H1 (cell line): ENCODE data around the gene TMC3. TPM values are rescaled to one million over a fixed set of nuclear protein-coding genes. Genes with fewer than 3 reads are reported as not detected.

ENCODE experiments used
- CTCF ChIA-PET: fragments of 300-600 bp; sonication (Branson Sonifier 250); formaldehyde crosslinking; loops from one replicate; lab custom pipeline; 2021; ENCODE audit not compliant: partially characterized antibody; lab: Charles Lee
- POLR2A ChIA-PET: fragments of 300-600 bp; sonication (Branson Sonifier 250); formaldehyde crosslinking; loops from one replicate; lab custom pipeline; 2021; ENCODE audit warnings: inconsistent platforms; ENCODE audit not compliant: partially characterized antibody; lab: Charles Lee
- DNase-seq, 2 experiments: peaks; one replicate each; pipeline versions ENCODE4 v3.0.0 to v3.0.0-alpha.2; 2010 to 2022; ENCODE audit warnings: low spot score in 2 of 2, low read depth in 1 of 2, mixed read lengths in 1 of 2
- FAIRE-seq: peaks from 2 replicates; lab custom pipeline; 2011; peaks lifted over from hg19 to GRCh38; lab: Jason Lieb, UNC
- H2AFZ ChIP-seq: 2 replicates; pipeline ENCODE4 v1.8.1; 2012; ENCODE audit warnings: low read length, inconsistent platforms
- H2AK5ac ChIP-seq: 2 replicates; pipeline ENCODE4 v1.6.1; 2013; ENCODE audit warnings: low read depth, low read length
- H2BK120ac ChIP-seq: replicated peaks from 2 replicates; pipeline ENCODE3; 2013; ENCODE audit warnings: low read depth, low read length, inconsistent platforms
- H2BK12ac ChIP-seq: 2 replicates; pipeline ENCODE4 v1.6.1; 2013; ENCODE audit warnings: low read depth, low read length
- H2BK15ac ChIP-seq: 2 replicates; pipeline ENCODE4 v1.6.1; 2013; ENCODE audit warnings: low read length
- H2BK20ac ChIP-seq: 2 replicates; pipeline ENCODE4 v1.6.1; 2013; ENCODE audit warnings: low read length
- H2BK5ac ChIP-seq: 2 replicates; pipeline ENCODE4 v1.6.1; 2013; ENCODE audit warnings: low read depth, low read length
- H3K14ac ChIP-seq: 2 replicates; pipeline ENCODE4 v1.6.1; 2013; ENCODE audit warnings: inconsistent platforms; ENCODE audit not compliant: insufficient read length
- H3K18ac ChIP-seq: 2 replicates; pipeline ENCODE4 v1.6.1; 2013; ENCODE audit warnings: low read length; ENCODE audit errors: extremely low read depth
- H3K23ac ChIP-seq: 2 replicates; pipeline ENCODE4 v1.6.1; 2013; ENCODE audit warnings: inconsistent platforms; ENCODE audit not compliant: insufficient read length
- H3K23me2 ChIP-seq: 2 replicates; pipeline ENCODE4 v1.6.1; 2013; ENCODE audit warnings: low read depth, low read length
- H3K27ac ChIP-seq: 2 replicates; pipeline ENCODE4 v1.6.1; 2011; ENCODE audit warnings: low read depth, low read length, inconsistent platforms
- H3K27me3 ChIP-seq, 4 experiments: replicated peaks in 1 of 4; 1 replicate in 1 of 4; 2 replicates in 3 of 4; pipeline versions ENCODE4 v1.6.1 to v1.8.1; 2011 to 2013; ENCODE audit warnings: low read length in 3 of 4, mild to moderate bottlenecking in 3 of 4, inconsistent platforms in 2 of 4, mixed read lengths in 2 of 4, moderate library complexity in 1 of 4; ENCODE audit not compliant: control insufficient read depth in 3 of 4, insufficient read depth in 3 of 4; ENCODE audit errors: extremely low read depth in 1 of 4
- H3K36me3 ChIP-seq, 4 experiments: 2 replicates each; pipeline versions ENCODE4 v1.6.1 to v1.8.1; 2011 to 2013; ENCODE audit warnings: mild to moderate bottlenecking in 4 of 4, low read length in 3 of 4, moderate library complexity in 2 of 4, control low read depth in 1 of 4, inconsistent platforms in 1 of 4; ENCODE audit not compliant: insufficient read depth in 4 of 4, control insufficient read depth in 2 of 4
- H3K4ac ChIP-seq: replicated peaks from 2 replicates; pipeline ENCODE3; 2013; ENCODE audit warnings: low read length, low read depth, mixed read lengths, inconsistent platforms; ENCODE audit not compliant: insufficient read length
- H3K4me1 ChIP-seq, 4 experiments: replicated peaks in 1 of 4; 1 replicate in 1 of 4; 2 replicates in 3 of 4; pipeline versions ENCODE4 v1.6.1 to v1.8.1; 2011 to 2013; ENCODE audit warnings: low read length in 3 of 4, inconsistent platforms in 2 of 4, mixed read lengths in 1 of 4; ENCODE audit not compliant: insufficient read depth in 4 of 4, control insufficient read depth in 3 of 4
- H3K4me2 ChIP-seq, 2 experiments: 2 replicates each; pipeline versions ENCODE4 v1.6.1 to v1.8.1; 2011 to 2013; ENCODE audit warnings: low read depth in 2 of 2, low read length in 2 of 2, control low read depth in 1 of 2, inconsistent platforms in 1 of 2, mild to moderate bottlenecking in 1 of 2; ENCODE audit not compliant: insufficient read depth in 1 of 2
- H3K4me3 ChIP-seq, 4 experiments: fragments of 200-600, 300-600 bp in 1 of 4; sonication (generic), shearing (Covaris generic), sonication (Bioruptor Twin) in 1 of 4; 2 replicates each; pipeline versions ENCODE4 v1.5.1 to v1.8.1; 2011 to 2016; ENCODE audit warnings: low read length in 4 of 4, low read depth in 3 of 4, control low read depth in 2 of 4, inconsistent platforms in 2 of 4, mild to moderate bottlenecking in 2 of 4, mixed read lengths in 1 of 4, moderate library complexity in 1 of 4; ENCODE audit not compliant: insufficient read depth in 2 of 4; ENCODE audit errors: extremely low read depth in 1 of 4
- H3K56ac ChIP-seq: replicated peaks from 2 replicates; pipeline ENCODE3; 2013; ENCODE audit warnings: low read depth, mild to moderate bottlenecking, mixed read lengths, low read length, inconsistent platforms; ENCODE audit not compliant: insufficient read length
- H3K79me1 ChIP-seq: 2 replicates; pipeline ENCODE4 v1.6.1; 2013; ENCODE audit warnings: low read depth, low read length, control low read depth
- H3K79me2 ChIP-seq, 2 experiments: 2 replicates each; pipeline versions ENCODE4 v1.6.1 to v1.8.1; 2012 to 2013; ENCODE audit warnings: low read length in 2 of 2, mild to moderate bottlenecking in 2 of 2, inconsistent platforms in 1 of 2; ENCODE audit not compliant: insufficient read depth in 2 of 2, control insufficient read depth in 1 of 2
- H3K9ac ChIP-seq, 4 experiments: replicated peaks in 1 of 4; 1 replicate in 1 of 4; 2 replicates in 3 of 4; pipeline versions ENCODE4 v1.6.1 to v1.8.1; 2011 to 2013; ENCODE audit warnings: low read depth in 3 of 4, low read length in 3 of 4, control low read depth in 2 of 4, mild to moderate bottlenecking in 2 of 4, moderate library complexity in 2 of 4, inconsistent platforms in 1 of 4; ENCODE audit errors: extremely low read depth in 1 of 4
- H3K9me3 ChIP-seq, 2 experiments: 2 replicates each; pipeline versions ENCODE4 v1.6.1 to v1.8.1; 2012 to 2013; ENCODE audit warnings: mild to moderate bottlenecking in 2 of 2, moderate library complexity in 2 of 2, control low read depth in 1 of 2, inconsistent platforms in 1 of 2, low read depth in 1 of 2, low read length in 1 of 2, mixed read lengths in 1 of 2; ENCODE audit not compliant: insufficient read depth in 2 of 2
- H4K20me1 ChIP-seq, 2 experiments: replicated peaks in 1 of 2; 2 replicates each; pipeline versions ENCODE3 to v1.8.1; 2011 to 2013; ENCODE audit warnings: inconsistent platforms in 2 of 2, low read length in 2 of 2, mild to moderate bottlenecking in 1 of 2; ENCODE audit not compliant: insufficient read depth in 2 of 2, control insufficient read depth in 1 of 2
- H4K5ac ChIP-seq: 2 replicates; pipeline ENCODE4 v1.6.1; 2013; ENCODE audit warnings: low read length, low read depth, mixed read lengths, inconsistent platforms; ENCODE audit not compliant: insufficient read length
- H4K8ac ChIP-seq: 2 replicates; pipeline ENCODE4 v1.8.0; 2013; ENCODE audit warnings: mild to moderate bottlenecking, moderate library complexity, low read length, inconsistent platforms; ENCODE audit not compliant: insufficient read depth; ENCODE audit errors: extremely low read depth
- H4K91ac ChIP-seq: replicated peaks from 2 replicates; pipeline ENCODE3; 2013; ENCODE audit warnings: low read length, mixed read lengths, inconsistent platforms; ENCODE audit not compliant: insufficient read length
- CHD2 ChIP-seq: IDR thresholded peaks from 2 replicates; pipeline ENCODE4 v1.6.1; 2012; ENCODE audit warnings: low read length, improper control_type of control experiment
- CREB1 ChIP-seq: IDR thresholded peaks from 2 replicates; pipeline ENCODE4 v1.6.1; 2012; ENCODE audit warnings: inconsistent platforms
- CTBP2 ChIP-seq: IDR thresholded peaks from 2 replicates; pipeline ENCODE4 v1.7.0; 2011; ENCODE audit warnings: borderline replicate concordance, mild to moderate bottlenecking, moderate library complexity, mixed read lengths, low read length; ENCODE audit not compliant: insufficient read depth, insufficient read length
- YY1 ChIP-seq: IDR thresholded peaks from 2 replicates; pipeline ENCODE4 v1.6.1; 2011; ENCODE audit warnings: low read depth, mild to moderate bottlenecking, low read length
- WGBS, 2 experiments: shearing (Covaris generic) in 1 of 2; methylation state at CpG; one replicate each; pipeline versions ENCODE4 v1.1.6 to v1.1.7; 2013 to 2015; ENCODE audit warnings: low lambda C conversion rate in 2 of 2, mixed read lengths in 2 of 2, inconsistent platforms in 1 of 2, low coverage in 1 of 2, missing lambda C conversion rate in 1 of 2; ENCODE audit not compliant: insufficient replicate concordance in 2 of 2, insufficient coverage in 1 of 2, insufficient read length in 1 of 2; ENCODE audit errors: extremely low coverage in 1 of 2, missing lambda C conversion rate in 1 of 2; 5-methylcytosine and 5-hydroxymethylcytosine counted together
- polyA plus RNA-seq, 7 experiments: library from polyadenylated mRNA; depleted of rRNA in 3 of 7; stranded (reverse) in 5 of 7; unstranded in 2 of 7; fragments of >200 nt in 5 of 7; fragments of 200-250 nt in 2 of 7; gene quantifications; 1 replicate in 5 of 7; 2 replicates in 1 of 7; 4 replicates in 1 of 7; pipeline versions ENCODE4 v1.2.1 to v1.2.3, GENCODE V29; 2011 to 2013; ENCODE audit warnings: missing spikeins in 2 of 7, mixed read lengths in 2 of 7
- total RNA-seq: library from RNA; stranded (reverse); fragmentation: NEBNext Ultra II Directional; extraction: Animal tissue kit (Norgen Biotek cat#: 25700); gene quantifications from 2 replicates; pipeline ENCODE4 v1.2.1, GENCODE V29; 2021

TMC3 gene
- total and polyA plus RNA-seq, 2 of the 8 experiments (the other 6 are each of a cell fraction or from before 2014, with no cell fraction given), result not detected

- H2BK20ac ChIP-seq, result no peak overlapping the region
- no peak overlapping the region for H2BK15ac ChIP-seq
- no peak for FAIRE-seq
- CTCF ChIA-PET, result interaction anchor here (1.4 kb wide), 2 partner anchors 19 to 20 kb away, joined by 3 to 4 read pairs; no protein-coding TSS in a partner anchor
- no peak overlapping the region for H2AFZ ChIP-seq
- no peaks in the 10 kb centered on the region for H3K27me3 ChIP-seq
- no peak overlapping the region for H3K4ac ChIP-seq
- H3K36me3 ChIP-seq, result no peaks in the 10 kb centered on the region
- no peaks in the 10 kb centered on the region for H4K20me1 ChIP-seq
- no peak overlapping the region for H2BK12ac ChIP-seq
- 85% methylated on average over 7 of the region's 7 CpGs; no CpG with 5 or more reads in 1 of the 2 experiments for WGBS, 2 experiments
- H4K5ac ChIP-seq, result no peak overlapping the region
- no peak overlapping the region for H3K9ac ChIP-seq
- no peak overlapping the region for H3K18ac ChIP-seq
- H3K23me2 ChIP-seq, result no peaks in the 10 kb centered on the region
- H2BK120ac ChIP-seq, result no peak overlapping the region
- DNase-seq, result no peak
- H3K23ac ChIP-seq, result no peak overlapping the region
- H3K4me1 ChIP-seq, result peaks cover 0 to 3% (median 0%) of the 10 kb centered on the region in 4 experiments; a peak in 1 of 7 replicates
- TF ChIP-seq CHD2 (no peak), YY1 (no peak), CTBP2 (no peak), CREB1 (no peak)
- H3K9me3 ChIP-seq, result no peaks in the 10 kb centered on the region
- H4K8ac ChIP-seq, result no peak overlapping the region
- H3K79me2 ChIP-seq, result no peaks in the 10 kb centered on the region
- H2AK5ac ChIP-seq, result no peak overlapping the region
- H3K4me3 ChIP-seq, result no peak overlapping the region
- no peak overlapping the region for H3K14ac ChIP-seq
- H2BK5ac ChIP-seq, result no peak overlapping the region
- no peak overlapping the region for H3K56ac ChIP-seq
- H3K27ac ChIP-seq, result no peak overlapping the region
- H3K4me2 ChIP-seq, result no peak overlapping the region
- H4K91ac ChIP-seq, result no peak overlapping the region
- H3K79me1 ChIP-seq, result no peaks in the 10 kb centered on the region
- POLR2A ChIA-PET, result no interaction called here
Observed at GRCh38 chr15:81361891-81362290, 12.1 kb downstream of the TMC3 start.
